ENCODE data around the gene IREB2. TPM values are rescaled to one million over a fixed set of nuclear protein-coding genes. Genes with fewer than 3 reads are reported as not detected.

Gene IREB2
- total and polyA plus RNA-seq, 2 of the 13 experiments (the other 11 are each of a cell fraction or from before 2014, with no cell fraction given) = 24.2 to 30.4 TPM

GRCh38 chr15:78389322-78389721 lies 48.7 kb upstream of the IREB2 start (continued):
- TF ChIP-seq NONO (IDR thresholded peaks at IDR 0.05) = no peak
- no peak for TF ChIP-seq NONO (CRISPR knock-in tag; conservative IDR thresholded peaks at IDR 0.05)
- no peak for TF ChIP-seq REL (CRISPR knock-in tag; conservative IDR thresholded peaks at IDR 0.05)
- no peak for TF ChIP-seq JUN (CRISPR knock-in tag; IDR thresholded peaks at IDR 0.05)
- TF ChIP-seq ZNF646 (CRISPR knock-in tag; IDR thresholded peaks at IDR 0.05) = no peak
- no peak for TF ChIP-seq ZNF792 (CRISPR knock-in tag; IDR thresholded peaks at IDR 0.05)
- no peak for TF ChIP-seq NFRKB (IDR thresholded peaks at IDR 0.05)
- TF ChIP-seq MATR3 (CRISPR knock-in tag; IDR thresholded peaks at IDR 0.05) = no peak
- TF ChIP-seq ZMAT5 (CRISPR knock-in tag; IDR thresholded peaks at IDR 0.05; ENCODE audit: borderline replicate concordance, low read depth) = no peak

Measured in HepG2 (cell line).